Smooth muscle cell (in vitro differentiated cells): Measurements from ENCODE around the gene ATP6V0E1. TPM values are rescaled to one million over a fixed set of nuclear protein-coding genes. Genes with fewer than 3 reads are reported as not detected.

Experiments
- DNase-seq: peaks from one replicate; lab custom pipeline; 2025; ENCODE audit not compliant: unreplicated experiment; lab: John Stamatoyannopoulos, UW
- H2AFZ ChIP-seq: fragments of 200-600 bp; sonication (generic); 2 replicates; pipeline ENCODE4 v1.6.0; 2016; ENCODE audit warnings: antibody characterized with exemption, low read depth, mild to moderate bottlenecking
- H3F3A ChIP-seq: fragments of 200-600 bp; sonication (generic); 2 replicates; pipeline ENCODE4 v1.6.0; 2017; ENCODE audit warnings: antibody characterized with exemption, low read depth
- H3K27ac ChIP-seq: fragments of 200-600 bp; sonication (generic); 2 replicates; pipeline ENCODE4 v1.5.1; 2016; ENCODE audit warnings: low read depth, mild to moderate bottlenecking
- H3K27me3 ChIP-seq: fragments of 200-600 bp; sonication (generic); 2 replicates; pipeline ENCODE4 v1.6.1; 2016; ENCODE audit warnings: low read depth, mild to moderate bottlenecking
- H3K36me3 ChIP-seq: fragments of 200-600 bp; sonication (generic); 2 replicates; pipeline ENCODE4 v1.5.1; 2016; ENCODE audit warnings: low read depth
- H3K4me1 ChIP-seq: fragments of 200-600 bp; sonication (generic); 2 replicates; pipeline ENCODE4 v1.5.1; 2016; ENCODE audit warnings: low read depth
- H3K4me2 ChIP-seq: fragments of 200-600 bp; sonication (generic); 2 replicates; pipeline ENCODE4 v1.6.0; 2016; ENCODE audit warnings: mild to moderate bottlenecking
- H3K4me3 ChIP-seq: fragments of 200-600 bp; sonication (generic); 2 replicates; pipeline ENCODE4 v1.5.1; 2016; ENCODE audit warnings: mild to moderate bottlenecking
- H3K79me2 ChIP-seq: fragments of 200-600 bp; sonication (generic); 2 replicates; pipeline ENCODE4 v1.6.0; 2016; ENCODE audit warnings: low read depth, mild to moderate bottlenecking
- H3K9ac ChIP-seq: fragments of 200-600 bp; sonication (generic); 2 replicates; pipeline ENCODE4 v1.6.0; 2016; ENCODE audit warnings: low read depth
- H3K9me3 ChIP-seq: fragments of 200-600 bp; sonication (generic); replicated peaks from 2 replicates; pipeline ENCODE4 v1.5.1; 2016; ENCODE audit warnings: low read depth
- H4K20me1 ChIP-seq: fragments of 200-600 bp; sonication (generic); 2 replicates; pipeline ENCODE4 v1.6.0; 2016; ENCODE audit warnings: low read depth
- WGBS: methylation state at CpG from one replicate; pipeline ENCODE4 v1.1.7; 2016; ENCODE audit warnings: low lambda C conversion rate; 5-methylcytosine and 5-hydroxymethylcytosine counted together
- polyA plus RNA-seq: library from polyadenylated mRNA; unstranded; fragments of >200 nt; fragmentation: Nextera tagmentation; extraction: Ambion mirVana; gene quantifications from 2 replicates; pipeline ENCODE4 v1.2.1, GENCODE V29; 2016
- total RNA-seq: library from RNA; depleted of rRNA; stranded (reverse); fragments of >200 nt; gene quantifications from 2 replicates; pipeline ENCODE4 v1.2.3, GENCODE V29; 2014
- TF ChIP-seq, protein P1 (sequence below): fragments of 200-600 bp; sonication (generic); IDR thresholded peaks from 2 replicates; pipeline ENCODE4 v1.5.1; 2017; ENCODE audit warnings: borderline replicate concordance, mild to moderate bottlenecking, antibody characterized with exemption; ENCODE audit not compliant: insufficient read depth, poor library complexity, severe bottlenecking

ATP6V0E1 gene
- total and polyA plus RNA-seq, 2 experiments from 2014 or later, result 247 to 431 TPM

DNA sequence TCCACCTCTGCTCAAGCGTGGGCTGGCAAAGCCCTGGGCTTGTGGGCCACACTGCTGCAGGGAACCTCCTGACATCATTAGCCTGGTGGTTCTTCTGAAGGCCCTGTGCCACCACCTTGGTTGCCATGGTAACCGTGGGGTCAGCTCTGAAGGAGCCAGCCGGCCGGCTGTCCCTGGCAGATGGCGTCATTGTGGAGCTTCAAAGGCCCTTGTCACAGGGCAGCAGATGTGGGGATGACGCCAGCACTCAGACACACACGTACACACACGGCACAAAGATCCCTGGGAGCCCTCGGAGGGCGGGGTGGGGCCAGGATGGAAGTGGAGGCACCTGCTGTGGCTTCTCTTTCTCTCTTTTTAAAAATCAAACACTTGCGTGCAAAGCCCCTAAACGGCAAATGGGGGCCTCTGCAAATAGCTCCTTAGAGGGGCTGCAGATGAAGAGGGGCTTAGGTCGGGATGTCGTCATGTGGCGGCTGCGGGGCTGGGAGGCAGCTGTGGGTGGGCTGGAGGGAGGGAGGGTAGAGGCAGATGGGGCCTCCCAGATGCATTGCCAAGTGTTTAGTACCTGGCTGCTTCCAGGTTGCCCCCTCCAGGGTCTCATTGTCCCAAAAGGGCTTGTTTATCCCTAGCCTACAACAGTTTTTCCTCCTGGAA is 43.8 kb upstream of the ATP6V0E1 start:
- Histone ChIP-seq H3K36me3 (peaks cover 2% of the 10 kb centered on the region), H3F3A (peaks cover 8% of the 10 kb centered on the region), H3K4me2 (no peak overlapping the region), H3K9me3 (no peaks in the 10 kb centered on the region), H2AFZ (no peak overlapping the region), H3K79me2 (no peaks in the 10 kb centered on the region), H4K20me1 (no peaks in the 10 kb centered on the region), H3K4me1 (no peaks in the 10 kb centered on the region), H3K9ac (no peak overlapping the region), H3K4me3 (no peak overlapping the region), H3K27me3 (no peaks in the 10 kb centered on the region), H3K27ac (no peak overlapping the region)
- TF ChIP-seq, protein P1, sequence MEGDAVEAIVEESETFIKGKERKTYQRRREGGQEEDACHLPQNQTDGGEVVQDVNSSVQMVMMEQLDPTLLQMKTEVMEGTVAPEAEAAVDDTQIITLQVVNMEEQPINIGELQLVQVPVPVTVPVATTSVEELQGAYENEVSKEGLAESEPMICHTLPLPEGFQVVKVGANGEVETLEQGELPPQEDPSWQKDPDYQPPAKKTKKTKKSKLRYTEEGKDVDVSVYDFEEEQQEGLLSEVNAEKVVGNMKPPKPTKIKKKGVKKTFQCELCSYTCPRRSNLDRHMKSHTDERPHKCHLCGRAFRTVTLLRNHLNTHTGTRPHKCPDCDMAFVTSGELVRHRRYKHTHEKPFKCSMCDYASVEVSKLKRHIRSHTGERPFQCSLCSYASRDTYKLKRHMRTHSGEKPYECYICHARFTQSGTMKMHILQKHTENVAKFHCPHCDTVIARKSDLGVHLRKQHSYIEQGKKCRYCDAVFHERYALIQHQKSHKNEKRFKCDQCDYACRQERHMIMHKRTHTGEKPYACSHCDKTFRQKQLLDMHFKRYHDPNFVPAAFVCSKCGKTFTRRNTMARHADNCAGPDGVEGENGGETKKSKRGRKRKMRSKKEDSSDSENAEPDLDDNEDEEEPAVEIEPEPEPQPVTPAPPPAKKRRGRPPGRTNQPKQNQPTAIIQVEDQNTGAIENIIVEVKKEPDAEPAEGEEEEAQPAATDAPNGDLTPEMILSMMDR, result no peak
- no peak for DNase-seq
- WGBS, result 94% methylated on average over 16 of the region's 16 CpGs

DNA sequence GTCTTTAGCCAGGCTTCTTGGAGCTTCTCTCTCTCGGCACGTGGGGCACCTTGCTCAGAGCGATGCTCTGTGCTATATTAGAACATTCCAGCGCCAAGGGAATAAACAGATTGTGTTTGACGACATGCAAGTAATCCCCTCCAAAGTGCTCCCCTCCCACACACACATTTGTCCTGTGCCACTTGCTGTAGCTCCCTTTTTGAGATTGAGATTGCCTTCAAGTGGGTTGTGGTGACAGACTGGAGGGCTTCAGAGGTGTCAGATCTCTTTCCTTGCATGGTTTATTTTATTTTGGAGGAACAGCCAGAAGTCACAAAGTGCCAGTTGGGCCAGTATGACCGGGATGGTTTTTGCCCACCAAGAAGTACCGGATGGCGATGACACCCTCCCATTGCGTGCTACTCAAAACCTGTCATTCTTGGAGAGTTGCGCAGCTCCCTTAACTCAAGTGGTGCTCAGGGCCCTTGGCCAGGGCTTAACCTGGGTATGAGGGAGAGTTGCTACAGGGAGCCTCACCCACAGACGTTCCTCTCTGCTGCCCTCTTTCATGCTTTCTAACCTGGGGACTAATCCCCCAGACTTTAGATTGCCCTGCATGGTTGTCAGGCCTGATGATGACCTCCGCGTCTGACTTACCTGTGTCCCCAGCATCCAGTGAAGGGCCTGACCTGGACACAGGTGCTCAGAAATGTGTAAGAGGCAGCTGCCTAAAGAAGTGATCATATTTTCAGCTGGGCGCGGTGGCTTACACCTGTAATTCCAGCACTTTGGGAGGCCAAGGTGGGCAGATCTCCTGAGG is 43.1 kb upstream of the ATP6V0E1 start:
- H4K20me1 ChIP-seq, result no peaks in the 10 kb centered on the region
- H3K9ac ChIP-seq, result no peak overlapping the region
- H3K27ac ChIP-seq, result no peak overlapping the region
- 86% methylated on average over 15 of the region's 15 CpGs for WGBS
- no peaks in the 10 kb centered on the region for H3K9me3 ChIP-seq
- no peaks in the 10 kb centered on the region for H3K27me3 ChIP-seq
- H3F3A ChIP-seq, result peaks cover 8% of the 10 kb centered on the region
- no peak for DNase-seq
- no peaks in the 10 kb centered on the region for H3K79me2 ChIP-seq
- H3K4me1 ChIP-seq, result no peaks in the 10 kb centered on the region
- no peak overlapping the region for H2AFZ ChIP-seq
- H3K36me3 ChIP-seq, result peaks cover 2% of the 10 kb centered on the region
- TF ChIP-seq, protein P1, result no peak
- H3K4me3 ChIP-seq, result no peak overlapping the region
- no peak overlapping the region for H3K4me2 ChIP-seq

DNA sequence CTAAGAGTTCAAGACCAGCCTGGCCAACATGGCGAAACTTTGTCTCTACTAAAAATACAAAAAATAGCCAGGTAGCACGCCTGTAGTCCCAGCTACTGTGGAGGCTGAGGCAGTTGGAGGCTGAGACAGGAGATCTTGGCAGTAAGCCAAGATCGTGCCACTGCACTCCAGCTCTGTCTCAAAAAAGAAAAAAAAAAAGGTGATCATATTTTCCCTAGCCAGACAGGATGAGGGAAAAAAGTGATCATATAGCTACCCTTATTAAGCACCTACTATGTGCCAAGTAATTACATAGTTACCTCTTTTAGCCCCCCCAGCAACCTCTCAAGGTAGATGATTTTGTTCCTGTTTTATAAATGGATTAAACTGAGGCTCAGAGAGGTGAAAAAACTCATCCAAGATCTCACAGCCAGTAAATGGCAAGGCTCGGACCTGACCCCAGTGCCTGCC is 42.5 kb upstream of the ATP6V0E1 start:
- H3K4me1 ChIP-seq, result no peaks in the 10 kb centered on the region
- no peak overlapping the region for H2AFZ ChIP-seq
- no peaks in the 10 kb centered on the region for H3K79me2 ChIP-seq
- 94% methylated on average over 4 of the region's 4 CpGs for WGBS
- TF ChIP-seq, protein P1, result no peak
- H3K4me2 ChIP-seq, result no peak overlapping the region
- H3K4me3 ChIP-seq, result no peak overlapping the region
- H4K20me1 ChIP-seq, result no peaks in the 10 kb centered on the region
- H3K9ac ChIP-seq, result no peak overlapping the region
- no peaks in the 10 kb centered on the region for H3K9me3 ChIP-seq
- no peak for DNase-seq
- H3K27ac ChIP-seq, result peak overlapping the region; percentile 28
- peaks cover 2% of the 10 kb centered on the region for H3K36me3 ChIP-seq
- peaks cover 8% of the 10 kb centered on the region for H3F3A ChIP-seq
- no peaks in the 10 kb centered on the region for H3K27me3 ChIP-seq

DNA sequence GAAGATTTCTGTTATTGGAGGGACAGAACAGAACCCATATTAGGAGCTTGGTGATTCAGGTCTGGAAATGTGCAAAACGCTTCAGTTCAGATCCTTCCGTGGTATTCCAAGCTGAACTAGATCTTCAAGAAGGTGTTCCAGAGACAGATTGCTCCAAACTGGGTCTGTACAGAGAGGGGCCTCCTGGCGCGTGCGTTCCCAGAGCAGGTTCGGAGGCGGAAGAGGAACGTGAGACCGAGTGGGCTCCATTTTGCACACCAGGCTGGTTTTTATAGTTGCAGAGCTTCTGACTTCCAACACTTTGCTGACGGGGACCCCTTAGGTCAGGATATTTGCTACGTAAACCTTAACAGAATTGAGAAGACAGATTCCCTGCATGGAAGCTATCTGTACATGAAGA is 41.0 kb upstream of the ATP6V0E1 start:
- peak overlapping the region; percentile 91 for H3K27ac ChIP-seq
- TF ChIP-seq, protein P1, result no peak
- H3K79me2 ChIP-seq, result no peaks in the 10 kb centered on the region
- peaks cover 2% of the 10 kb centered on the region for H3K36me3 ChIP-seq
- no peak overlapping the region for H3K9ac ChIP-seq
- no peaks in the 10 kb centered on the region for H4K20me1 ChIP-seq
- 83% methylated on average over 11 of the region's 11 CpGs for whole genome bisulfite sequencing
- peaks cover 8% of the 10 kb centered on the region for H3F3A ChIP-seq
- no peaks in the 10 kb centered on the region for H3K4me1 ChIP-seq
- no peaks in the 10 kb centered on the region for H3K27me3 ChIP-seq
- no peak for DNase-seq
- H3K4me2 ChIP-seq, result peak overlapping the region; percentile 65
- H2AFZ ChIP-seq, result no peak overlapping the region
- no peak overlapping the region for H3K4me3 ChIP-seq
- H3K9me3 ChIP-seq, result no peaks in the 10 kb centered on the region
